Tibial nerve (tissue), 4 donors: ENCODE results near the gene TKFC. TPM values are rescaled to one million over a fixed set of nuclear protein-coding genes. Genes with fewer than 3 reads are reported as not detected.

Experiments used
- DNase-seq, 2 donors: peaks; one replicate each; pipeline ENCODE4 v3.0.0-alpha.2; 2019; ENCODE audit warnings: low spot score in 2 of 2
- H3K27ac ChIP-seq, 4 donors: fragments of 200-600 bp; sonication (generic) in 3 of 4; one replicate each; pipeline ENCODE4 v1.5.1; 2017 to 2019; ENCODE audit warnings: mild to moderate bottlenecking in 1 of 4
- H3K27me3 ChIP-seq, 2 donors: fragments of 200-600 bp; sonication (generic) in 1 of 2; one replicate each; pipeline versions ENCODE4 v1.5.1 to v1.6.0; 2017 to 2019
- H3K36me3 ChIP-seq, 3 donors: fragments of 200-600 bp; sonication (generic); one replicate each; pipeline ENCODE4 v1.5.1; 2018 to 2019
- H3K4me1 ChIP-seq, 4 donors: fragments of 200-600 bp; sonication (generic) in 3 of 4; one replicate each; pipeline ENCODE4 v1.5.1; 2017 to 2019
- H3K4me3 ChIP-seq, 4 donors: fragments of 200-600 bp; sonication (generic) in 3 of 4; one replicate each; pipeline ENCODE4 v1.5.1; 2017 to 2019; ENCODE audit warnings: mild to moderate bottlenecking in 1 of 4, moderate library complexity in 1 of 4
- H3K9me3 ChIP-seq, 4 donors: fragments of 200-600 bp; sonication (generic) in 3 of 4; one replicate each; pipeline ENCODE4 v1.5.1; 2017 to 2019
- EP300 ChIP-seq, 2 donors: sonication (generic); formaldehyde crosslinking; IDR thresholded peaks; one replicate each; pipeline ENCODE4 v1.6.1; 2017; ENCODE audit warnings: antibody characterized with exemption in 2 of 2, mild to moderate bottlenecking in 1 of 2
- POLR2A ChIP-seq, 2 donors: fragments of 450-650 bp; IDR thresholded peaks; one replicate each; pipeline ENCODE4 v1.6.1; 2017; ENCODE audit warnings: antibody characterized with exemption in 2 of 2, mild to moderate bottlenecking in 2 of 2, moderate library complexity in 2 of 2
- WGBS, 2 donors: methylation state at CpG; one replicate each; pipeline ENCODE4 v1.1.5; 2018; 5-methylcytosine and 5-hydroxymethylcytosine counted together
- total RNA-seq, 4 donors: library from RNA; depleted of rRNA; stranded (reverse); fragments of >200 nt; gene quantifications; one replicate each; pipeline ENCODE4 v1.1.0, GENCODE V29; 2016
- TF ChIP-seq, protein P1 (sequence below), 5 experiments: fragments of 200-600 bp in 3 of 5; fragments of 450-650 bp in 2 of 5; sonication (generic) in 3 of 5; IDR thresholded peaks; one replicate each; pipeline ENCODE4 v1.5.1; 2016 to 2019; ENCODE audit warnings: antibody characterized with exemption in 5 of 5, mild to moderate bottlenecking in 3 of 5, moderate library complexity in 2 of 5

Gene TKFC
- total RNA-seq, 4 donors from 2014 or later, result 15.0 to 39.6 (median 24.5) TPM

GRCh38 chr11:61354208-61354607 is 21.2 kb downstream of the TKFC start:
- H3K36me3 ChIP-seq, result peaks cover 0 to 71% (median 8%) of the 10 kb centered on the region in 3 donors
- H3K27ac ChIP-seq, result no peak overlapping the region
- WGBS, 2 donors, result 83 to 87% methylated on average over 2 of the region's 2 CpGs

DNA sequence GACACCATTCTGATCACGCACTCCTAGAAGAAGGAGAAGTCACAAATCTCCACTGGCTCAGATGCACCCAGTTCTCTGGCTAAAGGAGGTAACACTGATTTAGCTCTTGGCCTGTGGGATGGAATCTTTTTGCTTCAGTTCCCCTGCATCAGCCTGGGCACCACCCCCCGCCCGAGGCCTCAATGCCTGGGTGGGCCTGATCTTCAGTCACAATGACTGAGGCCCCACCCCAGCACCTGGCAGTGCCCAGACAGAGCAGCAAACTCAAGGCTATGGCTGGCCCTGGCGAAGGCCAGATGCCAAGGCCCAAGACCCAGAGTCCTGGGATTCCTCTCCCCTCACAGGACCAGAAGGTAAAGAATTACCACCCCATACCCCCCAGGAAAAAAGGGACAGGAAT is 23.7 kb downstream of the TKFC start:
- Histone ChIP-seq H3K4me3 (no peak overlapping the region), H3K4me1 (peaks cover 0 to 26% (median 14%) of the 10 kb centered on the region in 4 donors), H3K27ac (peak overlapping the region in 1 of 4 donors; percentile 47), H3K9me3 (no peaks in the 10 kb centered on the region), H3K27me3 (no peaks in the 10 kb centered on the region), H3K36me3 (peaks cover 0 to 49% (median 7%) of the 10 kb centered on the region in 3 donors)
- TF ChIP-seq POLR2A (IDR thresholded peaks at IDR 0.05), result no peak
- no peak for TF ChIP-seq EP300 (IDR thresholded peaks at IDR 0.05)
- TF ChIP-seq, protein P1, sequence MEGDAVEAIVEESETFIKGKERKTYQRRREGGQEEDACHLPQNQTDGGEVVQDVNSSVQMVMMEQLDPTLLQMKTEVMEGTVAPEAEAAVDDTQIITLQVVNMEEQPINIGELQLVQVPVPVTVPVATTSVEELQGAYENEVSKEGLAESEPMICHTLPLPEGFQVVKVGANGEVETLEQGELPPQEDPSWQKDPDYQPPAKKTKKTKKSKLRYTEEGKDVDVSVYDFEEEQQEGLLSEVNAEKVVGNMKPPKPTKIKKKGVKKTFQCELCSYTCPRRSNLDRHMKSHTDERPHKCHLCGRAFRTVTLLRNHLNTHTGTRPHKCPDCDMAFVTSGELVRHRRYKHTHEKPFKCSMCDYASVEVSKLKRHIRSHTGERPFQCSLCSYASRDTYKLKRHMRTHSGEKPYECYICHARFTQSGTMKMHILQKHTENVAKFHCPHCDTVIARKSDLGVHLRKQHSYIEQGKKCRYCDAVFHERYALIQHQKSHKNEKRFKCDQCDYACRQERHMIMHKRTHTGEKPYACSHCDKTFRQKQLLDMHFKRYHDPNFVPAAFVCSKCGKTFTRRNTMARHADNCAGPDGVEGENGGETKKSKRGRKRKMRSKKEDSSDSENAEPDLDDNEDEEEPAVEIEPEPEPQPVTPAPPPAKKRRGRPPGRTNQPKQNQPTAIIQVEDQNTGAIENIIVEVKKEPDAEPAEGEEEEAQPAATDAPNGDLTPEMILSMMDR (IDR thresholded peaks at IDR 0.05), result no peak
- 90 to 97% methylated on average over 4 of the region's 4 CpGs for WGBS, 2 donors
- DNase-seq, result no peak

More at GRCh38 chr11:61354208-61354607, 21.2 kb downstream of the TKFC start:
- peaks cover 0 to 9% (median 2%) of the 10 kb centered on the region in 4 donors for H3K4me1 ChIP-seq
- no peak for TF ChIP-seq EP300 (IDR thresholded peaks at IDR 0.05)
- TF ChIP-seq POLR2A (IDR thresholded peaks at IDR 0.05), result no peak
- TF ChIP-seq, protein P1 (IDR thresholded peaks at IDR 0.05), result no peak
- H3K27me3 ChIP-seq, result no peaks in the 10 kb centered on the region
- H3K4me3 ChIP-seq, result no peak overlapping the region
- no peak for DNase-seq
- no peaks in the 10 kb centered on the region for H3K9me3 ChIP-seq

DNA sequence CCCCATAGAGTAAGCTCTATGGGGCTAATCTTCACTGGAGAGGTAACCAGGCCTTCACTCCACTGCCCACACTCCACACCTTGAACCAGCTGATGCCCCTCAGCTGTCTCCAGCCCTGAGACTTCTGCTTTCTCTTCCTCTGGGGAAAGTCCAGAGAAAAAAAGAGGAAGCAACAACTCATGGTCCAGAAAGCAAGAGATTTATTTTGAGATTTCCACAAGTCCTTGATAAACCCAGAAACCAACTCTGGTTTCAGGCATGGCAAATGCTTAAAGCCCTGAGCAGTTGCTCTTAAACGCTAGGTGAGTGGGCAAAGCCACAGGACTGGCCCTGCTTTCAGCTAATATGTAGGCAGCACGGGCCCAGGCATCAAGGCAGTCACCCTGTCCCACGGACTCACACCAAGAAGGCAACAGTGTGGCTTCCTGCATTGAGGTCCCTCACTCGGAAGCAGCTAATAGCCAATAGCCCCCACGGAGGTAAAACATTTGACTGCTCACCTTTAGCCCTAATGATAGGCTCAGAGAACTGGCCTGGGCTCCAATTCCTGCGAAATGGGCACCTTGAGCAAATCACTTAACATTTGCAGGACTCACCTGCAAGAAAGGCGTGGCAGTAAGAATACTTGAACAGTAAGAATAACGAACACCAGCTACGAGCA is 24.3 kb downstream of the TKFC start:
- H3K4me1 ChIP-seq, result peaks cover 0 to 26% (median 14%) of the 10 kb centered on the region in 4 donors
- no peaks in the 10 kb centered on the region for H3K27me3 ChIP-seq
- peak overlapping the region in 1 of 4 donors; percentile 64 for H3K27ac ChIP-seq
- peaks cover 0 to 42% (median 5%) of the 10 kb centered on the region in 3 donors for H3K36me3 ChIP-seq
- 81 to 92% methylated on average over 9 of the region's 9 CpGs for WGBS, 2 donors
- TF ChIP-seq POLR2A (IDR thresholded peaks at IDR 0.05) (no peak), EP300 (IDR thresholded peaks at IDR 0.05) (no peak)
- TF ChIP-seq, protein P1 (IDR thresholded peaks at IDR 0.05), result no peak
- H3K9me3 ChIP-seq, result no peaks in the 10 kb centered on the region
- no peak for DNase-seq
- no peak overlapping the region for H3K4me3 ChIP-seq

GRCh38 chr11:61357894-61358239 is 24.8 kb downstream of the TKFC start:
- peaks cover 0 to 37% (median 5%) of the 10 kb centered on the region in 3 donors for H3K36me3 ChIP-seq
- H3K4me1 ChIP-seq, result peaks cover 0 to 29% (median 16%) of the 10 kb centered on the region in 4 donors
- TF ChIP-seq EP300 (IDR thresholded peaks at IDR 0.05), result no peak
- TF ChIP-seq, protein P1 (IDR thresholded peaks at IDR 0.05), result no peak
- TF ChIP-seq POLR2A (IDR thresholded peaks at IDR 0.05), result no peak
- no peak for DNase-seq
- no peak overlapping the region for H3K27ac ChIP-seq
- no peak overlapping the region for H3K4me3 ChIP-seq
- no peaks in the 10 kb centered on the region for H3K9me3 ChIP-seq
- no peaks in the 10 kb centered on the region for H3K27me3 ChIP-seq
- 88 to 98% methylated on average over 6 of the region's 6 CpGs for WGBS, 2 donors

DNA sequence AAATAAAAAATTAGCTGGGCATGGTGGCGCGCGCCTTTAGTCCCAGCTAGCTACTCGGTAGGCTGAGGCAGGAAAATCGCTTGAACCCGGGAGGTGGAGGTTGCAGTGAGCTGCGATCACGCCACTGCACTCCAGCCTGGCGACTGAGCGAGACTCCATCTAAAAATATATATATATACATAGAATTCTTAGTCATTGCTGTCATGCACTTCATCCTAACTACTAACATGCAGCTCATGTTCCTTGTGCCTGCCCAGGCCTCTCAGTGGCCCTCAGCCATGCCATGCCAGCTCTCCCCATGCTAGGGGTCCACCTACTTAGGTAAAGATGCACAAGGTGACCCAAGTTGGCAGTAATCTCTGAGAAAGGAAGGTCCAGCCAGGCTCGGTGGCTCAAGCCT is 25.5 kb downstream of the TKFC start:
- TF ChIP-seq EP300 (IDR thresholded peaks at IDR 0.05) (no peak), POLR2A (IDR thresholded peaks at IDR 0.05) (no peak)
- TF ChIP-seq, protein P1 (IDR thresholded peaks at IDR 0.05), result no peak
- Histone ChIP-seq H3K27me3 (no peaks in the 10 kb centered on the region), H3K4me3 (no peak overlapping the region), H3K9me3 (no peaks in the 10 kb centered on the region), H3K36me3 (peaks cover 0 to 30% (median 3%) of the 10 kb centered on the region in 3 donors), H3K4me1 (peaks cover 0 to 36% (median 21%) of the 10 kb centered on the region in 4 donors), H3K27ac (no peak overlapping the region)
- no peak for DNase-seq
- 96% methylated on average over 11 of the region's 11 CpGs for WGBS, 2 donors
